HG03064 (cell line): ENCODE data around the gene CTIF.

Experiments used
- ATAC-seq: cut with Tn5 transposase; IDR thresholded peaks from one replicate; pipeline ENCODE4 v1.9.1; 2021; ENCODE audit warnings: low read depth; ENCODE audit not compliant: unreplicated experiment

Gene CTIF

DNA sequence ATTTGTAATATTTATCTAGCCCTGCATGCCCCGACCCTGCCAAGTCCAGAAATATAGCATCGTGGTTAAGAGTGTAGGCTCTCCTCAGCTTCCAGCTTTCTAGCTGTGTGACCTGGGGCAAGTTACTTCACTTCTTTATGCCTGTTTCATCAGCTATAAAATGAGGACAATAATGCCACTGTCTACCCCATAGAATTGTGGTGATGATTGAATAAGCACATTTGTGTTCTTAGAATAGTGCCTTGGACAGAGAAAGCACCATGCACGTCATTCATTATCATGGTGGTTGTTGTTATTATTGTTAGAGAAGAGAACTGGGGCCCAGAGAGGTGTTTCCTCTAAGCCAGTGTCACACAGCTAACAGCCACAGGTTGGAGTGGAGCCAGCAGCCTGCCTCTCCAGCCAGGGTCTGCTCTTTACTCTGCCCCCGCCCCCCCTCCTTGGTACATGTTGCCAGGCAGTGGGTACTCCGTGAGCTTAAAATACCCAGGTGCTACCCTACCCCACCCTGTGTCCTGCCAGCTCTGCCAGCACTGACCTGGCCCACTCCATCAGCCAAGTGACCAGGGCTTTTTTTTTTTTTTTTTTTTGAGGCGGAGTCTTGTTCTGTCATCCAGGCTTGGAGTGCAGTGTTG, 202.1 kb downstream of the CTIF start:
- no peak for ATAC-seq

- ATAC-seq: no peak
These were observed 203.0 kb downstream of the CTIF start for GRCh38 chr18:48741866-48742265.

- ATAC-seq: no peak
These were observed 203.5 kb downstream of the CTIF start for GRCh38 chr18:48742304-48742703.

GRCh38 chr18:48742706-48743475, 204.1 kb downstream of the CTIF start:
- ATAC-seq: no peak

DNA sequence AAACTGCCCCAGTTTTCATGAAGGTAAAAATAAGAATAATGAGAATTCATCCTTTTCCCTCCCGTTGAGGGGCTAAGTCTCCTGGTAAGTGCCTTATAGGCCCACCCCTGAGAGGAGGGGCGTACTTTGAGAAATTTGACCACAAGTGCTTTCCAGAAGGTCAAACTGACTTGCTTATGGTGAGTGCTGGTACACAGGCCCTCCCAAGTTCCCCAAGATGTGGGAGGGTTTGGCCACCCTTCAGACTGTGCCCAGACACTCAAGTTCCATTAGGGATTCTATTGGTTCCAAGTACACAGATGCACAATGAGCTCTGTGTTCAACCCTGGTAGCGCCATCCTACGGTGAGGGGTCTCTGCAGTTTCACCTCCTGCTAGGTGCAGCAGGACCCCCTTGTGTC, 205.1 kb downstream of the CTIF start:
- ATAC-seq: no peak

DNA sequence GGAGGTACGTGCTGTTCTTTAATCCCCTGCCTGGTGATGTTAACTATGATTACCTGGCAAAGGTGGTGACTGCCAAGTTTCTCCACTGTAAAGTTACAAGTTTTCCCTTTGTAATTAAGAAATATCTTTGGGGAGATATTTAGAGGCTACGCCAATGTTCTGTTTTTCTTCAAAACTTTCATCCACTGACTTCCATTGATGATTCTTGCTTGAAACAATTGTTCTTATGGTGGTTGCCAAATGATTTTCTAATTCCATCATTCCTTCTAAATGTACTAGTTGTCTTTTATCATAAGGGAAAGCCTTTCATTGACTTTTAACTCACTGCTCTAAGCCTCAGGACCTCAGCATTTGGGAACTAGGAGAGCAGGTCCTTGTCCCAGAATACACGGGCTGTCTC, 206.5 kb downstream of the CTIF start:
- ATAC-seq: no peak

- no peak for ATAC-seq
These were observed 210.9 kb downstream of the CTIF start for GRCh38 chr18:48749768-48750167.

GRCh38 chr18:48750485-48751175, 211.8 kb downstream of the CTIF start:
- no peak for ATAC-seq

DNA sequence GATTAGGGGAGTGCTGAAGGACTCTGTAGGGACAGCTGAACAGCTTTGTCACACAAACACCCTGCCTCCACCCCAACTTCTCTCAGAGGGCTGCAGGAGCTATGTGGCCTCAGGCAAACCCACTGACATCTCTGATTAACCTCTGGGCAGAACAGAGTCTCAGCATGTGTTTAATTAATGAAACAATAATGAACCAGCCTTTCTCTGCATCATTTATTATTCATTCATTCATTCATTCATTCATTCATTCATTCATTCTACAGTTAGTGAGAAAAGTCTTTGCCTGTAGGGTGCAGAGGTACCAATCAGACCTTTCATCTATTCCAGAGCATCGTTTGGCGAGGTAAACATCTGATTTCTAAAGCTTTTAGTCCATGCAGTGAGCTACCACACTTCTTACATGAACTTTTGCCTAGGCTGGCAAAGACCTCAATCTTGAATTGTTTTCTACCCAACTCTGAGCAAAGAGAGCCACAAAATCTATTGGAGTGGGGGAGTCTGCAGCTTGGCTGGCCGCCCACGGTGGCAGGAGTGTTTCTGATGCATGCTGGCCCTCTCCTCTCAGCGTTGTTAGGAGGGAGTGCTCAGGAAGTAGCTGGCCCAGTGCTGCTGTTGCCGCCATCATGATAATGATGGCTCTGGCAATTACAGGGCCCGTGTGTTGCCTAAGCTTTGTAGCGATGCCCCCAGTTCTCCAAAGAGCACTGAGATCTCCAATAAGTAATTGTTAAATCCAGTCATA, 213.1 kb downstream of the CTIF start:
- ATAC-seq: no peak

DNA sequence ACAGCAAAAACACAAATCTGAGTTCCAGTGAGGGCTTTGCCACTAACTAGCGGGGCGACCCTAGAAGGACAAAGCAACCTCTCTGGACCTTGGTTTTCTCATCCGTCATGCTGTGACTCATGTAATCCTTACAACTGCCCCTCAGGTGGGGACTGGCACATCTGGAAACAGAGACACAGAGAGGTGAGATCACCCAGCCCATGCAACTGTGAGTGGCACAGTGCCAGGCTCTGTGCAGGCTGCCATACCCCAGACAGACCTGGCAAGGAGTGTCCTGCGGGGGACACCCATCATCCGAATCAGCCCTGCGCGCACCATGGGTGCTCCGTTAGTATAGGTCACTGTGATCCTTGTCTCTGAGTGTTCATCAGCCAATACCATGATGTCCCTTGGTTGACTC, 213.6 kb downstream of the CTIF start:
- ATAC-seq: no peak

- no peak for ATAC-seq
These were observed 214.1 kb downstream of the CTIF start for GRCh38 chr18:48752928-48753327.

DNA sequence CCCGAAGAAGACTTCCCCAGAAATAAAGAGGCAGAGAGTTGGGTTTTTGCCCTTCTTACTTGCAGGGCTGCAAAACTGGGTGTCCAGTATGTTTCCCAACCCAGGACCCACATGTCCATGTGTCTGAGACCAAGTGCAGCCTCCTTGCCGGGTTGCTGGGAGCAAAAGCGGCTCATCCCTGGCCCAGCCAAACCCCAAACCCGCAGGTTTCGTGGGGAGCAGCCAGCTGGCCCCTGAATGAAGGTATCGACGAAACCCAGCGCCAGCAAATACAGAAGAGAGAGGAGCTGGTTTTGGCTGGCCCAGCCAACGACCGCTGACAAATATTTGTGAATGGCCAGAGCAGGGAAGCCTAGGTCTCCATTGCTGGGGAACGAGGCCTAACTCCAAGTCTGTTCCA, 214.9 kb downstream of the CTIF start:
- ATAC-seq: no peak

DNA sequence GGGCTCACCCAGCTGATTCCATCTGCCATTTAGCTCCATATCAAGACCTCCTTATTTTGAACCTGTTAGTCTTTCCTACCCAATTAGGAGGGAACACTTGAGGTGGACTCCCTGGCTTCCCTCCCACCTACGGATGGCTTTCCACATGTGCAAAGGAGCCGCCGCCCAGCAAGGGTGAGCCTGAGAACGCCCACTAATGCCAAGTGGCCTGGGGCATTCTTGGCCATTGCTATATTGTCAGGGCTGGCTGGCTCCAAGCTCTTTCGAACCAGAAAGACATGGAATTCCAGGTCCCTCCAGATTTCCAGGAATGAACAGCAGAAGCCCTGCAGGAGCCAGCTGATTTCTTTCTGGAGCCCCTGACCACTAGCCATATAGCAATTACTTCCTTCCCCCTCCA, 215.7 kb downstream of the CTIF start:
- ATAC-seq: no peak

- ATAC-seq: no peak
These were observed 216.2 kb downstream of the CTIF start for GRCh38 chr18:48754993-48755473.

DNA sequence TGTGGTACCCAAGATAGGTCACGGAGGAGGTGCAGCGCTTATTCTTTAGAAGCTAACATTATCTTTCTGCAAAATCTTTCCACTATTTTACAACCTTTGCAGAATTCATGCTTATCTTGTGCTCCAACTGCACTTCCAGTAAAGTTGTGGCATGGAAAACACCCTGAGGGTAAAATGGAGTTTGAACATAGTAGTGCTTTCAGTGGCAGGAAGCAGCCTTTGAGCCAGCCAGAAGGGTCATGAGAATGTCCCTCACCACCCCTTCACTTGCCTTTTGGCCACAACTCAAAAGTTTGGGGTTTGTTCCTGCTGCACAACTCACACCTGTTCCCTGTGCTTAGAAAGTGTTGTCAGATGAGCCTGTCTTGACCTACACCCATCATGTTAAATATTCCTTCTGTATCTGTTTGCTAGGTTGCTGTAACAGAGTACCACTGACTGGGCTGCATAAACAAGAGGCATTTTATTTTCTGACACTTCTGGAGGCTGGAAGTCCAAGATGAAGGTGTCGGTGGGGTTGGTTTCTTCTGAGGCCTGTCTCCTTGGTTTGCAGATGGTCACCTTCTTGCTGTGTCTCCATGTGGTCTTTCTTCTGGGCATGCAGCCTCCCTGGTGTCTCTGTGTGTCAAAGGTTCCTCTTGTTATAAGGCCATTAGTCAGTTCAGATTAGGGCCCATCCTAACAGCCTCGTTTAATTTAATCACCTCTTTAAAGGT, 217.8 kb downstream of the CTIF start:
- no peak for ATAC-seq

- ATAC-seq: no peak
These were observed 218.5 kb downstream of the CTIF start for GRCh38 chr18:48757367-48757766.

- no peak for ATAC-seq
These were observed 219.1 kb downstream of the CTIF start for GRCh38 chr18:48757906-48758305.

GRCh38 chr18:48761582-48761981, 222.8 kb downstream of the CTIF start:
- no peak for ATAC-seq

GRCh38 chr18:48762022-48762421, 223.2 kb downstream of the CTIF start:
- ATAC-seq: no peak
